Peyer's patch (tissue), 4 donors: Measurements from ENCODE around the gene AKAP14.
"Not testable (repeated sequence)": the region's sequence is repeated elsewhere in the genome, so short reads cannot be mapped to it uniquely, and the experiment has no call there.

Source experiments
- POLR2A ChIP-seq, 2 donors: fragments of 450-650 bp; IDR thresholded peaks; one replicate each; pipeline ENCODE4 v1.5.1; 2017; ENCODE audit warnings: antibody characterized with exemption in 2 of 2, mild to moderate bottlenecking in 2 of 2, moderate library complexity in 2 of 2
- TF ChIP-seq, protein P1 (sequence below), 6 experiments: fragments of 450-650 bp in 4 of 6; fragments of 200-600 bp in 2 of 6; sonication (generic) in 1 of 6; IDR thresholded peaks; one replicate each; pipeline ENCODE4 v1.5.1; 2017 to 2019; ENCODE audit warnings: antibody characterized with exemption in 6 of 6, mild to moderate bottlenecking in 3 of 6, moderate library complexity in 1 of 6

GRCh38 chrX:119966837-119967236 is 71.1 kb downstream of the AKAP14 start:
- TF ChIP-seq, protein P1, sequence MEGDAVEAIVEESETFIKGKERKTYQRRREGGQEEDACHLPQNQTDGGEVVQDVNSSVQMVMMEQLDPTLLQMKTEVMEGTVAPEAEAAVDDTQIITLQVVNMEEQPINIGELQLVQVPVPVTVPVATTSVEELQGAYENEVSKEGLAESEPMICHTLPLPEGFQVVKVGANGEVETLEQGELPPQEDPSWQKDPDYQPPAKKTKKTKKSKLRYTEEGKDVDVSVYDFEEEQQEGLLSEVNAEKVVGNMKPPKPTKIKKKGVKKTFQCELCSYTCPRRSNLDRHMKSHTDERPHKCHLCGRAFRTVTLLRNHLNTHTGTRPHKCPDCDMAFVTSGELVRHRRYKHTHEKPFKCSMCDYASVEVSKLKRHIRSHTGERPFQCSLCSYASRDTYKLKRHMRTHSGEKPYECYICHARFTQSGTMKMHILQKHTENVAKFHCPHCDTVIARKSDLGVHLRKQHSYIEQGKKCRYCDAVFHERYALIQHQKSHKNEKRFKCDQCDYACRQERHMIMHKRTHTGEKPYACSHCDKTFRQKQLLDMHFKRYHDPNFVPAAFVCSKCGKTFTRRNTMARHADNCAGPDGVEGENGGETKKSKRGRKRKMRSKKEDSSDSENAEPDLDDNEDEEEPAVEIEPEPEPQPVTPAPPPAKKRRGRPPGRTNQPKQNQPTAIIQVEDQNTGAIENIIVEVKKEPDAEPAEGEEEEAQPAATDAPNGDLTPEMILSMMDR (IDR thresholded peaks at IDR 0.05), result not testable (repeated sequence)
- not testable (repeated sequence) for TF ChIP-seq POLR2A (IDR thresholded peaks at IDR 0.05)
